C4-2B (cell line): ENCODE measurements around the gene RNF41.

Experiments
- ZFX ChIP-seq: fragments of 450-650 bp; IDR thresholded peaks from 2 replicates; pipeline ENCODE4 v1.6.1; 2017
- TF ChIP-seq, protein P1 (sequence below): fragments of 450-650 bp; conservative IDR thresholded peaks from 2 replicates; pipeline ENCODE4 v1.5.1; 2017; ENCODE audit warnings: mild to moderate bottlenecking

DNA sequence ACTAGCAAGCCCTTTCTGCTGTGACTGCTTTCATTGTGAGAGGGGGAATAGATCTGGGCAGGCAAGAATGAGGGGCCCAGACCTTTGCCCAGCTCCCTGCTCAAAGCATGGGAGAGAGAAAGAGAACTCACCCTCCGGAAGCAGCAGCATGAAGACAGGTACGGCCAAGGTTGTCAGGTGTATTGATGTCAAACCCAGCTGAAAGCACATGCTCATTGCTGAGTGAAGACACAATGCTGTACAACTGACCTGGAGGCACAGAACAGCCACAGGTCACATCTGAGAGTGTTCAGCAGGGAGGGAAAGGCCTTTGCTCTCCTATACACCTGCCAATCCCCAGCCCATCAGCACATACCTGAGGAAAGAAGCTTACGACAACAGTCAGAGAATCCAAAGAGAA, 30.9 kb upstream of the RNF41 start:
- TF ChIP-seq, protein P1, sequence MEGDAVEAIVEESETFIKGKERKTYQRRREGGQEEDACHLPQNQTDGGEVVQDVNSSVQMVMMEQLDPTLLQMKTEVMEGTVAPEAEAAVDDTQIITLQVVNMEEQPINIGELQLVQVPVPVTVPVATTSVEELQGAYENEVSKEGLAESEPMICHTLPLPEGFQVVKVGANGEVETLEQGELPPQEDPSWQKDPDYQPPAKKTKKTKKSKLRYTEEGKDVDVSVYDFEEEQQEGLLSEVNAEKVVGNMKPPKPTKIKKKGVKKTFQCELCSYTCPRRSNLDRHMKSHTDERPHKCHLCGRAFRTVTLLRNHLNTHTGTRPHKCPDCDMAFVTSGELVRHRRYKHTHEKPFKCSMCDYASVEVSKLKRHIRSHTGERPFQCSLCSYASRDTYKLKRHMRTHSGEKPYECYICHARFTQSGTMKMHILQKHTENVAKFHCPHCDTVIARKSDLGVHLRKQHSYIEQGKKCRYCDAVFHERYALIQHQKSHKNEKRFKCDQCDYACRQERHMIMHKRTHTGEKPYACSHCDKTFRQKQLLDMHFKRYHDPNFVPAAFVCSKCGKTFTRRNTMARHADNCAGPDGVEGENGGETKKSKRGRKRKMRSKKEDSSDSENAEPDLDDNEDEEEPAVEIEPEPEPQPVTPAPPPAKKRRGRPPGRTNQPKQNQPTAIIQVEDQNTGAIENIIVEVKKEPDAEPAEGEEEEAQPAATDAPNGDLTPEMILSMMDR: no peak
- no peak for TF ChIP-seq ZFX
